ENCODE data around the gene PLCL2. TPM values are rescaled to one million over a fixed set of nuclear protein-coding genes. Genes with fewer than 3 reads are reported as not detected.

The PLCL2 gene
- total and polyA plus RNA-seq, 2 experiments from 2014 or later, result 1.6 to 9.7 TPM

GRCh38 chr3:17014709-17015108 is 130.0 kb downstream of the PLCL2 start:
- Histone ChIP-seq H3K27ac (ENCODE audit: low read depth) (no peak overlapping the region), H2AFZ (no peak overlapping the region), H3K79me2 (replicated peaks; ENCODE audit: insufficient read depth) (no peaks in the 10 kb centered on the region), H3K4me1 (ENCODE audit: insufficient read depth) (no peaks in the 10 kb centered on the region), H4K20me1 (replicated peaks; ENCODE audit: insufficient read depth) (no peaks in the 10 kb centered on the region), H3K4me2 (no peak overlapping the region), H3K9me2 (ENCODE audit: insufficient read depth) (peaks cover 7% of the 10 kb centered on the region), H3K36me3 (ENCODE audit: insufficient read depth) (no peaks in the 10 kb centered on the region), H3K27me3 (ENCODE audit: insufficient read depth) (no peaks in the 10 kb centered on the region), H3F3A (replicated peaks; ENCODE audit: low read depth) (no peaks in the 10 kb centered on the region), H3K4me3 (no peak overlapping the region)
- no peaks in the 10 kb centered on the region for H3K36me3 Mint-ChIP-seq (ENCODE audit: low read depth)
- DNase-seq (ENCODE audit: low spot score), result no peak
- H3K4me1 Mint-ChIP-seq, result peaks cover 10% of the 10 kb centered on the region
- H3K9me3 Mint-ChIP-seq, result no peaks in the 10 kb centered on the region
- no peak overlapping the region for H3K4me3 Mint-ChIP-seq
- TF ChIP-seq ZNF114 (CRISPR knock-in tag; IDR thresholded peaks at IDR 0.05) (no peak), JUNB (IDR thresholded peaks at IDR 0.05; ENCODE audit: unreplicated experiment) (no peak), REST (IDR thresholded peaks at IDR 0.05; ENCODE audit: unreplicated experiment) (no peak), NANOG (IDR thresholded peaks at IDR 0.05; ENCODE audit: borderline replicate concordance) (no peak), POLR2AphosphoS5 (IDR thresholded peaks at IDR 0.05; ENCODE audit: low read depth) (no peak), STAT1 (IDR thresholded peaks at IDR 0.05; ENCODE audit: unreplicated experiment) (no peak), CREB1 (CRISPR knock-in tag; IDR thresholded peaks at IDR 0.05; ENCODE audit: low read depth) (no peak), CTCF (conservative IDR thresholded peaks at IDR 0.05; ENCODE audit: low read depth in 2 of 2) (no peak), ZNF331 (CRISPR knock-in tag; IDR thresholded peaks at IDR 0.05; ENCODE audit: low read depth) (no peak), ETS1 (IDR thresholded peaks at IDR 0.05) (no peak), EZH2 (IDR thresholded peaks at IDR 0.05; ENCODE audit: low read depth, unreplicated experiment) (no peak), ZNF462 (CRISPR knock-in tag; IDR thresholded peaks at IDR 0.05) (no peak), EZH2phosphoT487 (IDR thresholded peaks at IDR 0.05; ENCODE audit: unreplicated experiment) (no peak)
- no peak overlapping the region for H3K27ac Mint-ChIP-seq
- H3K27me3 Mint-ChIP-seq (ENCODE audit: insufficient read depth, low read depth, poor library complexity), result no peaks in the 10 kb centered on the region
- ATAC-seq, result peak; percentile 32; the same call in 1 of the 3 replicates

Measured in GM23338 (cell line).